Colonic mucosa (tissue), 4 donors: ENCODE data around the gene TAF12. TPM values are rescaled to one million over a fixed set of nuclear protein-coding genes. Genes with fewer than 3 reads are reported as not detected.
"Not testable (repeated sequence)": the region's sequence is repeated elsewhere in the genome, so short reads cannot be mapped to it uniquely, and the experiment has no call there.

Experiments used
- DNase-seq: peaks from one replicate; pipeline ENCODE4 v3.0.0-alpha.2; 2020
- H3K27ac ChIP-seq: fragments of 200-600 bp; one replicate; pipeline ENCODE4 v1.8.0; 2021
- H3K27me3 ChIP-seq: fragments of 200-600 bp; one replicate; pipeline ENCODE4 v1.8.0; 2021
- H3K36me3 ChIP-seq: fragments of 200-600 bp; one replicate; pipeline ENCODE4 v1.8.0; 2021
- H3K4me1 ChIP-seq: fragments of 200-600 bp; one replicate; pipeline ENCODE4 v1.8.0; 2021; ENCODE audit warnings: mild to moderate bottlenecking
- H3K4me3 ChIP-seq: fragments of 200-600 bp; one replicate; pipeline ENCODE4 v1.8.0; 2021
- H3K9ac ChIP-seq, 2 donors: one replicate each; pipeline ENCODE4 v1.7.0; 2013; ENCODE audit warnings: control low read depth in 2 of 2, low read depth in 2 of 2, low read length in 2 of 2
- H3K9me3 ChIP-seq: fragments of 200-600 bp; one replicate; pipeline ENCODE4 v1.8.0; 2021
- intact Hi-C: fragments of 100-400 bp; cut with DNase I; formaldehyde crosslinking; loops from one replicate; pipeline ENCODE4 v1.14.1; 2022
- total RNA-seq, 2 donors: library from RNA; stranded (reverse); fragmentation: NEBNext Ultra II Directional in 1 of 2; extraction: Animal tissue kit (Norgen Biotek cat#: 25700) in 1 of 2; gene quantifications; one replicate each; pipeline ENCODE4 v1.2.1, GENCODE V29; 2021
- TF ChIP-seq, protein P1 (sequence below): fragments of 200-600 bp; IDR thresholded peaks from one replicate; pipeline ENCODE4 v1.8.0; 2022; ENCODE audit warnings: antibody characterized with exemption, mild to moderate bottlenecking
- donor health status: healthy.
- donor health status: DM: no; HTN: no; CAD: no.
- donor health status: DM: no; HTN: no; CAD: no.

The TAF12 gene
- total RNA-seq, 2 donors from 2014 or later: 14.5 to 16.9 TPM

DNA sequence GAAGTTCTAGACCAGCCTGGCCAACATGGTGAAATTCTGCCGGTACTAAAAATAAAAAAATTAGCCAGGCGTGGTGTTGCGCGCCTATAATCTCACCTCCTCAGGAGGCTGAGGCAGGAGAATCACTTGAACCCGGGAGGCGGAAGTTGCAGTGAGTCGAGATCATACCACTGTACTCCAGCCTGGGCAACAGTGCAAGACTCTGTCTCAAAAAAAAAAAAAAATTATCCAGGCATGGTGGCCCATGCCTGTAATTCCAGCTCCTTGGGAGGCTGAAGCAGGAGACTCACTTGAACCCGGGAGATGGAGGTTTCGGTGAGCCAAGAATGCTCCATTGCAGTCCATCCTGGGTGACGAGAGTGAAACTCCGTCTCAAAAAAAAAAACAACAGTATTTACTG is 69.3 kb downstream of the TAF12 start:
- intact Hi-C loops: no loop called here
- H3K9me3 ChIP-seq: no peaks in the 10 kb centered on the region
- H3K4me3 ChIP-seq: no peak overlapping the region
- no peak overlapping the region for H3K27ac ChIP-seq
- no peak overlapping the region for H3K9ac ChIP-seq
- H3K36me3 ChIP-seq: peaks cover 3% of the 10 kb centered on the region
- no peak for DNase-seq
- TF ChIP-seq, protein P1, sequence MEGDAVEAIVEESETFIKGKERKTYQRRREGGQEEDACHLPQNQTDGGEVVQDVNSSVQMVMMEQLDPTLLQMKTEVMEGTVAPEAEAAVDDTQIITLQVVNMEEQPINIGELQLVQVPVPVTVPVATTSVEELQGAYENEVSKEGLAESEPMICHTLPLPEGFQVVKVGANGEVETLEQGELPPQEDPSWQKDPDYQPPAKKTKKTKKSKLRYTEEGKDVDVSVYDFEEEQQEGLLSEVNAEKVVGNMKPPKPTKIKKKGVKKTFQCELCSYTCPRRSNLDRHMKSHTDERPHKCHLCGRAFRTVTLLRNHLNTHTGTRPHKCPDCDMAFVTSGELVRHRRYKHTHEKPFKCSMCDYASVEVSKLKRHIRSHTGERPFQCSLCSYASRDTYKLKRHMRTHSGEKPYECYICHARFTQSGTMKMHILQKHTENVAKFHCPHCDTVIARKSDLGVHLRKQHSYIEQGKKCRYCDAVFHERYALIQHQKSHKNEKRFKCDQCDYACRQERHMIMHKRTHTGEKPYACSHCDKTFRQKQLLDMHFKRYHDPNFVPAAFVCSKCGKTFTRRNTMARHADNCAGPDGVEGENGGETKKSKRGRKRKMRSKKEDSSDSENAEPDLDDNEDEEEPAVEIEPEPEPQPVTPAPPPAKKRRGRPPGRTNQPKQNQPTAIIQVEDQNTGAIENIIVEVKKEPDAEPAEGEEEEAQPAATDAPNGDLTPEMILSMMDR: no peak
- H3K4me1 ChIP-seq: no peaks in the 10 kb centered on the region
- H3K27me3 ChIP-seq: no peaks in the 10 kb centered on the region

DNA sequence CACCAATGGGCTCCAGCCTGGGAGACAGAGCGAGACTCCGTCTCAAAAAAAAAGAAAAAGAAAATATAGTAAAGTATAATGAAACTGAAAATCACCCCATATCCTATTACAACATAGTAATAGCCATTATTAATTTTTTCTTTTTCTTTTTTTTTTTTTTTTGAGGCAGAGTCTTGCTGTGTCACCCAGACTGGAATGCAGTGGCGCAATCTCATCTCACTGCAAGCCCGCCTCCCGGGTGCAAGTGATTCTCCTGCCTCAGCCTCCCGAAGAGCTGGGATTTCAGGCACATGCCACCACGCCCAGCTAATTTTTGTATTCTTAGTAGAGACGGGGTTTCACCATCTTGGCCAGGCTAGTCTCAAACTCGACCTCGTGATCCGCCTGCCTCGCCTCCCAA is 70.0 kb downstream of the TAF12 start:
- H3K4me1 ChIP-seq, H3K27ac ChIP-seq, H3K27me3 ChIP-seq, intact Hi-C loops, DNase-seq, H3K9me3 ChIP-seq, H3K4me3 ChIP-seq, H3K36me3 ChIP-seq, H3K9ac ChIP-seq: not testable (repeated sequence)

GRCh38 chr1:28571911-28572310 is 71.0 kb downstream of the TAF12 start:
- no peak overlapping the region for H3K4me3 ChIP-seq
- H3K9me3 ChIP-seq: no peaks in the 10 kb centered on the region
- H3K4me1 ChIP-seq: no peaks in the 10 kb centered on the region
- TF ChIP-seq, protein P1: no peak
- DNase-seq: no peak
- intact Hi-C loops: no loop called here
- H3K27ac ChIP-seq: no peak overlapping the region
- no peaks in the 10 kb centered on the region for H3K36me3 ChIP-seq
- H3K27me3 ChIP-seq: no peaks in the 10 kb centered on the region
- H3K9ac ChIP-seq: no peak overlapping the region

DNA sequence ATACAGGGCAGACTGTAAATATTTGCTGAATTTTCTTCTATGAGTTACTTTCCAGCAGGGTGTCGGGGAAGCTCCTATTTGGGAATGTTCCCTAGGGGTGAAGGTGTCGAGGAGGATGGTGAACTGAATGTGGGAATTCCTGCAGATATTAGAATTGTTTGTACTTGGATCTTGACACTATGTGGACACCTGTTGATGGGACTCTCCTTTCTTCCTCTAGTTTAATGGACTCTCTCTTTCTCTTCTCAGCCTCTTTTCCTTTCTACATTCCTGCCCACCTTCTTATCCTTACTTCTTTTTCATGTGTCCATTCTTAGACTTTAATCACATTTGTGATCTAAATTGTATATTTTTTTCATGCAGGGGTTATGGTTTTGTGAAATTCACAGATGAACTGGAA is 75.9 kb downstream of the TAF12 start:
- intact Hi-C loops: no loop called here
- no peaks in the 10 kb centered on the region for H3K4me1 ChIP-seq
- H3K9me3 ChIP-seq: no peaks in the 10 kb centered on the region
- no peaks in the 10 kb centered on the region for H3K36me3 ChIP-seq
- H3K27me3 ChIP-seq: no peaks in the 10 kb centered on the region
- DNase-seq: no peak
- H3K27ac ChIP-seq: no peak overlapping the region
- H3K4me3 ChIP-seq: no peak overlapping the region
- H3K9ac ChIP-seq: no peak overlapping the region
- TF ChIP-seq, protein P1: no peak

DNA sequence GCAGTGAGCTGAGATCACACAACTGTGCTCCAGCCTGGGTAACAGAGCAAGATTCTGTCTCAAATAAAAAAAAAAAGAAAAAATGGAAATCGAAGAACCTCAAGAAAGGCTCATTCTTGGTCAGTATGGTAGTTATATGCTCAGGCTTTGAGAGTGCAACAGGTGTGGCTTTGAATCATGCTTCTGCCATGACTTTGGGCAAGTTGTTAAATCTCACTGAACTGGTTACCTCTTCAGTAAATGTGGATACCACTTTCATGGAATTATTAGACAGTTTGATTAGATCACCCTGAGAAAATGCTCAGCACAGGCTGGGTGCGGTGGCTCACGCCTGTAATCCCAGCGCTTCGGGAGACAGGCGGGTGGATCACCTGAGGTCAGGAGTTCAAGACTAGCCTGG is 77.1 kb downstream of the TAF12 start:
- H3K36me3 ChIP-seq: no peaks in the 10 kb centered on the region
- DNase-seq: no peak
- no peak overlapping the region for H3K27ac ChIP-seq
- H3K4me1 ChIP-seq: no peaks in the 10 kb centered on the region
- H3K4me3 ChIP-seq: no peak overlapping the region
- TF ChIP-seq, protein P1: no peak
- H3K27me3 ChIP-seq: no peaks in the 10 kb centered on the region
- no peak overlapping the region for H3K9ac ChIP-seq
- intact Hi-C loops: no loop called here
- no peaks in the 10 kb centered on the region for H3K9me3 ChIP-seq

DNA sequence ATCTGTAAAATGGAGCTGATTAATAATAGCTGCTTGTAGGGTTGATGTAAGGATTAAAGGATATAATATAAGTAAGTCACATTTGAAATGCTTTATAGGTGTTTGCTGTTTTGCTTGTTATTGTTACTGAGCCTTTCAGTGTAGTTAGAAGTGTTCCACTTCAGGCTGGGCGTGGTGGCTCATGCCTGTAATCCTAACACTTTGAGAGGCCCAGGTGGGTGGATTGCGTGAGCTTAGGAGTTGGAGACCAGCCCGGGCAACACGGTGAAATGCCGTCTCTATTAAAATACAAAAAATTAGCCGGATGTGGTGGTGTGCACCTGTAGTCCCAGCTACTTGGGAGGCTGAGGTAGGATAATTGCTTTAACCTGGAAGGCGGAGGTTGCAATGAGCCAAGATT is 77.8 kb downstream of the TAF12 start:
- Histone ChIP-seq H3K4me1 (no peaks in the 10 kb centered on the region), H3K36me3 (no peaks in the 10 kb centered on the region), H3K4me3 (no peak overlapping the region), H3K27ac (no peak overlapping the region), H3K9me3 (no peaks in the 10 kb centered on the region), H3K27me3 (no peaks in the 10 kb centered on the region), H3K9ac (no peak overlapping the region)
- TF ChIP-seq, protein P1: no peak
- intact Hi-C loops: no loop called here
- no peak for DNase-seq
